Fibroblast of lung (primary cell): Measurements from ENCODE around the gene EGLN3. TPM values are rescaled to one million over a fixed set of nuclear protein-coding genes. Genes with fewer than 3 reads are reported as not detected.

Experiments used
- DNase-seq, 2 donors: peaks; one replicate each; pipeline versions ENCODE4 v3.0.0 to v3.0.0-alpha.2; 2010; ENCODE audit warnings: low read depth in 2 of 2
- H2AFZ ChIP-seq: 2 replicates; pipeline ENCODE4 v1.5.1; 2012; ENCODE audit warnings: low read length, control low read depth, inconsistent platforms
- H3K27ac ChIP-seq: 2 replicates; pipeline ENCODE4 v1.5.1; 2011; ENCODE audit warnings: low read length, control low read depth; ENCODE audit not compliant: insufficient read depth
- H3K27me3 ChIP-seq: 2 replicates; pipeline ENCODE4 v1.5.1; 2011; ENCODE audit warnings: mild to moderate bottlenecking, low read length; ENCODE audit not compliant: control insufficient read depth, insufficient read depth
- H3K36me3 ChIP-seq: 2 replicates; pipeline ENCODE4 v1.5.1; 2011; ENCODE audit warnings: low read length; ENCODE audit not compliant: control insufficient read depth, insufficient read depth
- H3K4me1 ChIP-seq: 2 replicates; pipeline ENCODE4 v1.5.1; 2011; ENCODE audit warnings: low read length; ENCODE audit not compliant: control insufficient read depth, insufficient read depth; ENCODE audit errors: extremely low read depth
- H3K4me2 ChIP-seq: 2 replicates; pipeline ENCODE4 v1.5.1; 2011; ENCODE audit warnings: low read length, control low read depth; ENCODE audit not compliant: insufficient read depth; ENCODE audit errors: extremely low read depth
- H3K4me3 ChIP-seq, 4 experiments: fragments of 200-600 bp in 1 of 4; sonication (generic) in 1 of 4; replicated peaks in 1 of 4; 2 replicates each; pipeline ENCODE4 v1.5.1; 2011 to 2016; ENCODE audit warnings: low read length in 4 of 4, low read depth in 3 of 4, mild to moderate bottlenecking in 3 of 4, control low read depth in 2 of 4, inconsistent platforms in 1 of 4, mixed read lengths in 1 of 4; ENCODE audit not compliant: insufficient read depth in 1 of 4; ENCODE audit errors: control extremely low read depth in 1 of 4
- H3K79me2 ChIP-seq: 2 replicates; pipeline ENCODE4 v1.5.1; 2012; ENCODE audit warnings: mild to moderate bottlenecking, low read length, inconsistent platforms; ENCODE audit not compliant: control insufficient read depth, insufficient read depth
- H3K9ac ChIP-seq: 2 replicates; pipeline ENCODE4 v1.5.1; 2011; ENCODE audit warnings: mild to moderate bottlenecking, low read length, control low read depth; ENCODE audit not compliant: insufficient read depth
- H3K9me3 ChIP-seq: 2 replicates; pipeline ENCODE4 v1.5.1; 2012; ENCODE audit warnings: low read depth, low read length; ENCODE audit not compliant: control insufficient read depth, insufficient read depth
- H4K20me1 ChIP-seq: 2 replicates; pipeline ENCODE4 v1.5.1; 2011; ENCODE audit warnings: low read length; ENCODE audit not compliant: control insufficient read depth, insufficient read depth; ENCODE audit errors: extremely low read depth
- CTCF ChIP-seq, 2 donors: IDR thresholded peaks in 1 of 2; conservative IDR thresholded peaks in 1 of 2; 1 replicate in 1 of 2; 2 replicates in 1 of 2; pipeline ENCODE4 v1.5.1; 2011 to 2012; ENCODE audit warnings: low read length in 2 of 2, control low read depth in 1 of 2, inconsistent platforms in 1 of 2, low read depth in 1 of 2, mild to moderate bottlenecking in 1 of 2
- EZH2 ChIP-seq: IDR thresholded peaks from 2 replicates; pipeline ENCODE4 v1.5.1; 2012; ENCODE audit warnings: low read length, control low read depth, mild to moderate bottlenecking; ENCODE audit errors: missing control alignments
- polyA plus RNA-seq, 2 donors: library from polyadenylated mRNA; depleted of rRNA in 1 of 2; stranded (reverse) in 1 of 2; unstranded in 1 of 2; fragments of >200 nt; gene quantifications; 2 replicates each; pipeline ENCODE4 v1.2.1, GENCODE V29; 2011 to 2012; ENCODE audit warnings: missing spikeins in 1 of 2
- total RNA-seq: library from RNA; depleted of rRNA; stranded (reverse); fragments of >200 nt; gene quantifications from 2 replicates; pipeline ENCODE4 v1.2.1, GENCODE V29; 2014

EGLN3 gene
- total and polyA plus RNA-seq, 2 donors (not counting 1 experiment from before 2014, with no cell fraction given), result 0.08 to 0.66 TPM

GRCh38 chr14:33933386-33933933 lies 17.4 kb downstream of the EGLN3 start:
- no peaks in the 10 kb centered on the region for H4K20me1 ChIP-seq
- no peaks in the 10 kb centered on the region for H3K4me1 ChIP-seq
- no peak overlapping the region for H3K27ac ChIP-seq
- no peak overlapping the region for H3K9ac ChIP-seq
- no peak for TF ChIP-seq CTCF (conservative IDR thresholded peaks at IDR 0.05 in 1 of 2, IDR thresholded peaks at IDR 0.05 in 1 of 2; ENCODE audit: low read depth in 1 of 2, low read length in 2 of 2)
- no peak for TF ChIP-seq EZH2
- no peak overlapping the region for H2AFZ ChIP-seq
- no peak overlapping the region for H3K4me3 ChIP-seq
- no peaks in the 10 kb centered on the region for H3K9me3 ChIP-seq
- no peaks in the 10 kb centered on the region for H3K79me2 ChIP-seq
- peak in 1 of 2 donors; percentile 12 for DNase-seq
- no peak overlapping the region for H3K4me2 ChIP-seq
- H3K27me3 ChIP-seq, result no peaks in the 10 kb centered on the region
- H3K36me3 ChIP-seq, result no peaks in the 10 kb centered on the region

- TF ChIP-seq CTCF (conservative IDR thresholded peaks at IDR 0.05 in 1 of 2, IDR thresholded peaks at IDR 0.05 in 1 of 2; ENCODE audit: low read depth in 1 of 2, low read length in 2 of 2), result no peak
- no peak for TF ChIP-seq EZH2
- no peaks in the 10 kb centered on the region for H3K9me3 ChIP-seq
- H3K4me1 ChIP-seq, result no peaks in the 10 kb centered on the region
- H3K36me3 ChIP-seq, result no peaks in the 10 kb centered on the region
- no peak overlapping the region for H3K27ac ChIP-seq
- H3K4me3 ChIP-seq, result no peak overlapping the region
- H2AFZ ChIP-seq, result no peak overlapping the region
- H3K79me2 ChIP-seq, result no peaks in the 10 kb centered on the region
- no peaks in the 10 kb centered on the region for H4K20me1 ChIP-seq
- DNase-seq, result peak; percentile 39 to 45
- no peak overlapping the region for H3K9ac ChIP-seq
- H3K4me2 ChIP-seq, result no peak overlapping the region
- H3K27me3 ChIP-seq, result no peaks in the 10 kb centered on the region
These were observed 18.1 kb downstream of the EGLN3 start for GRCh38 chr14:33932576-33933345.

- Histone ChIP-seq H4K20me1 (no peaks in the 10 kb centered on the region), H3K27ac (no peak overlapping the region), H3K4me2 (no peak overlapping the region), H3K36me3 (no peaks in the 10 kb centered on the region), H3K4me1 (no peaks in the 10 kb centered on the region), H2AFZ (no peak overlapping the region), H3K79me2 (no peaks in the 10 kb centered on the region), H3K4me3 (no peak overlapping the region), H3K27me3 (no peaks in the 10 kb centered on the region), H3K9me3 (no peaks in the 10 kb centered on the region), H3K9ac (no peak overlapping the region)
- no peak for DNase-seq
- no peak for TF ChIP-seq EZH2
- TF ChIP-seq CTCF (conservative IDR thresholded peaks at IDR 0.05 in 1 of 2, IDR thresholded peaks at IDR 0.05 in 1 of 2; ENCODE audit: low read depth in 1 of 2, low read length in 2 of 2), result no peak
These were observed 18.8 kb downstream of the EGLN3 start for GRCh38 chr14:33932033-33932432.
